Adipocyte (in vitro differentiated cells): ENCODE data around the gene KRT36.

ENCODE experiments used
- DNase-seq: peaks from one replicate; pipeline ENCODE4 v3.0.0-alpha.2; 2015; ENCODE audit warnings: low read depth
- H3K27me3 ChIP-seq: replicated peaks from 2 replicates; pipeline ENCODE4 v1.7.0; 2013; ENCODE audit warnings: mild to moderate bottlenecking, low read length, moderate library complexity; ENCODE audit not compliant: control insufficient read depth, insufficient read depth
- H3K36me3 ChIP-seq: 2 replicates; pipeline ENCODE4 v1.7.0; 2013; ENCODE audit warnings: low read length, mild to moderate bottlenecking, moderate library complexity; ENCODE audit not compliant: control insufficient read depth, insufficient read depth, severe bottlenecking
- H3K4me1 ChIP-seq: 2 replicates; pipeline ENCODE4 v1.7.0; 2013; ENCODE audit warnings: mild to moderate bottlenecking, low read length, moderate library complexity; ENCODE audit not compliant: control insufficient read depth, insufficient read depth
- H3K4me3 ChIP-seq: 2 replicates; pipeline ENCODE4 v1.7.0; 2013; ENCODE audit warnings: mild to moderate bottlenecking, low read length, moderate library complexity
- H3K9ac ChIP-seq: 2 replicates; pipeline ENCODE4 v1.7.0; 2013; ENCODE audit warnings: mild to moderate bottlenecking, low read length, moderate library complexity
- H3K9me3 ChIP-seq: 2 replicates; pipeline ENCODE4 v1.7.0; 2013; ENCODE audit warnings: mild to moderate bottlenecking, low read length, moderate library complexity; ENCODE audit not compliant: control insufficient read depth

The KRT36 gene

DNA sequence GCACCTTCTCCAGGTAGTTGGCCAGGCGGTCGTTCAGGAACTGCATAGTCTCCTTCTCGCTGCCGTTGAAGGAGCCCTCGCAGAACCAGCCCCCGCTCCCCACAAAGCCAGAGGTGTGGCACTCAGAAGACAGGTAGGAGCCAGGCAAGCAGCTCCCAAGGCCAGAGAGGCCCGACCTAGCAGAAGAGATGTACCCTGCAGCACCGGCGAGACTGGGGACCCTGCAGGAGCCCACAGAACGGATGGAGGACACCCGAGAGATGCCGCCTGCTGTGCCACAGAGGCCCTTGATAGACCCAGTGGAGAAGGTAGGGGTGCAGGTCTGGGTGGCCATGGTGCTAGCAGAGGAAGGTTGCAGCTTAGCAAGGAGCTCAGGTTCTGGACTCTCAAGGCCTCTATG is at the start of gene KRT36:
Gene KRT36 (minus strand): TSS at position 380 of the 400 bp plus-strand sequence. CDS start 46 bp downstream, at position 334.
- Histone ChIP-seq H3K4me3 (no peak within 1 kb of the TSS), H3K4me1 (peaks cover 13% of the 10 kb centered on the region), H3K36me3 (no peaks in the 10 kb centered on the region), H3K9ac (no peak within 1 kb of the TSS), H3K27me3 (peaks cover 34% of the 10 kb centered on the region), H3K9me3 (no peaks in the 10 kb centered on the region)
- DNase-seq, result no peak

DNA sequence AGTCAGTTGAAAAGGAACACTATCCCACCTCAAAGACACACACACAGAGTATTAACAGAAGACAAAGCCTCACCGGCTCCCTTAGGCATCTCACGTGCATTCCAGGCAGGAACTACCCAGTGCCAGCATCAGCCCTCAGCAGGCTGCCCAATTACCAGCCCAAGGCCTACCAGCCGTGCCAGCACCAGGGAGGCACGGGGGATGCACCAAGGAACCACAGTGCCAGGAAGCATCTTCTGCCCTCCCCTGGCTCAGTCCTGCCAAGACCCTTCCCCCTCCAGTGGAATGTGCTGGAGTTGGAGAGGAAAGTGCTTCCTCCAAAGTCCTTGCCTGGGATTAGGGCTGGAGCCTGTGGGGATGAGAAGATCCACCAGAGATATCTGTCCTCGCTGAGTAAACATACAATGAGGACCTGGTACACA is 49.4 kb upstream of the KRT36 start:
- Histone ChIP-seq H3K4me3 (no peak overlapping the region), H3K9me3 (no peaks in the 10 kb centered on the region), H3K9ac (no peak overlapping the region), H3K27me3 (no peaks in the 10 kb centered on the region), H3K4me1 (peaks cover 7% of the 10 kb centered on the region), H3K36me3 (no peaks in the 10 kb centered on the region)
- no peak for DNase-seq

DNA sequence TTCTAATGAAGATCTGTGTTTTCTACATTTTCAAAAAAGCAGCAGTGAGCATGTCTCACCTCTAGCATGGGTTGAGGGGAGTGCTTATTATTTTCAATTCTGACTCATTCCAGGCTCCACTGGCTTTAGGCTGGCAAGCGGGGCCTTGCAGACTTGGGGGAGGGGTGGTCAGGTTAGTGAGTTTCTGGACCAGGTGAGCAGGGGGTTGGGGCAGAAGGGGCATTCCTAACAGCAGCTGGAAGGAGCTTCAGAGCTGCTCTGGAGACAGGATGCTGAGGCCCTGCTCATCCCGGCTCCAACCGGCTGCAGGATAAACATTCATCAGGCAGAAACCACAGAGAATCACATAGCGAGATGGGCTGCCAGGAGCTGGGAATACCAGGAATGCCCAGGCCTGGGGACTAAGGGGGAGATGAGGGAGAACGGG is 48.9 kb upstream of the KRT36 start:
- H3K36me3 ChIP-seq, result no peaks in the 10 kb centered on the region
- DNase-seq, result no peak
- no peaks in the 10 kb centered on the region for H3K9me3 ChIP-seq
- no peak overlapping the region for H3K9ac ChIP-seq
- H3K27me3 ChIP-seq, result no peaks in the 10 kb centered on the region
- no peak overlapping the region for H3K4me3 ChIP-seq
- peaks cover 7% of the 10 kb centered on the region for H3K4me1 ChIP-seq

DNA sequence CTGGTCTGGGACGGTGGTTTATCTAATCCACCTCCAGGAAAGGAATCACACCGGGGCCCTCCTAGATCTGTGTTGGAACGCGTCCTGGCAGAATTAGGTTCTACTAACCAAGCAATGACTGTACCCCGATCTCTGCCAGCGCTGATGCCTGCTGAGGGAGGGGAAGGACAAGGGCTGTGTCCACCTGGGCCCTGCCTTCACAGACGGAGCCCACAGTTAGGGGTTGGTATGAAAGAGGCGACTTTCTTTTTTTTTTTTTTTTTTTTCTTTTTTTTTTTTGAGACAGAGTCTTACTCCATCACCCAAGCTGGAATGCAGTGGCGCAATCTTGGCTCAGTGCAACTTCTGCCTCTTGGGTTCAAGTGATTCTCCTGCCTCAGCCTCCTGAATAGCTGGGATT is 48.3 kb upstream of the KRT36 start:
- H3K4me3 ChIP-seq, result no peak overlapping the region
- H3K36me3 ChIP-seq, result no peaks in the 10 kb centered on the region
- no peak for DNase-seq
- H3K9ac ChIP-seq, result no peak overlapping the region
- no peaks in the 10 kb centered on the region for H3K27me3 ChIP-seq
- H3K9me3 ChIP-seq, result no peaks in the 10 kb centered on the region
- H3K4me1 ChIP-seq, result peaks cover 7% of the 10 kb centered on the region

DNA sequence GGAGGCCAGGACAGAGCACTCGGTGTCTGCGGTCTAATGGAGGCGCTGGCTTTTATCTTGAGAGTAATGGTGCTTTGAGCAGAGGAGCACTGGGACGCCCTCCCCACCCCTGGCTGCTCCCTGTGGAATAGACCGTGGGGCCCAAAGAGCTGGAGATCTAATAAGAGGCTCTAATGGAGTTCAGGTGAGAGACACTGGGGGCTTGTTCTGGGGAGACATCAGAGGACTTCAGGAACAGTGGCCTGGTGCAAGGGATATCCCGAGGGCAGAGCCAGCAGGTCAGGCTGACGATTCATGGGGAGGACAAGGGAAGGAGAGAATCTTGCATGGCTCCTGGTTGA is 47.9 kb upstream of the KRT36 start:
- Histone ChIP-seq H3K9ac (no peak overlapping the region), H3K9me3 (no peaks in the 10 kb centered on the region), H3K4me1 (peaks cover 7% of the 10 kb centered on the region), H3K36me3 (no peaks in the 10 kb centered on the region), H3K27me3 (no peaks in the 10 kb centered on the region), H3K4me3 (no peak overlapping the region)
- no peak for DNase-seq

DNA sequence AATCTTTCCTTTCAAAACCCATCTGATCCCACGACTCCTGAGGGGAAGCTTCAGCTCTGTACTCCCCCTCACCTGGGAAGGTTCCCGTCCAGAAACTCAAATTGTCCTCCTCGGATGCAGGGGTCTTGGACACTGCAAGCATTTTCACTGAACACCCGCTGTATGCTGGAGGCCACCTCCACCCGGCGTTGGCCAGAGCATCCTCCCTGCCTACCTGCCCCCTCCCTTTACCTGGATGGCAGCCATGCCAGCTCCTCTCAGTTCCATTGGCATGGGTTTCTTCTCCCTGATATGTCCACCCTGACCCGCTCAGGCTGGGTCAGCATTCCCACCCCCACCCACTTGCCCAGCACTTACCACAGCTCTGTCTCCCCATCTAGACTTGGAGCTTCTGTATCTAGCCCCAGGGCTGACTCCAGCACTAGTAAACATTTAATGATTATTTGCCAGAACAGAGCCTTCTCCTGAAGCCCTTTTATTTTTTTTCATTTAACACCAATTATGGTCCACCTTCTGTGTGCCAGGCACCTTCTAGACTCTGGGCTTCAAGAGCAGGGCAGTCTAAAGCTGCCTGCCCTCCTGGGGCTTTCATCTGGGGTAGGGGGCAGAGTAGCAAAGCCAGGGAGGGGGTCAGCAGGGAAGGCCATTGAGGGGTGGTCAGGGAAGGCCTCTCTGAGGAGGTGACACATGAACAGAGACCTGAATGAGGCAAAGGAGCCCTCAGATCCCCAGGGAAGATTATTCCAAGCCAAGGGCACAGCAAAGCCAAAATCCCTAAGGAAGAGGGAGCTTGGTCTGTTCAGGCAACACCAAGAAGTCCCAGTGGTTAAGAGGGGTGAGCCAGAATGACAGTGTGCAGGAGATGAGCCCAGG is 47.3 kb upstream of the KRT36 start:
- no peak overlapping the region for H3K9ac ChIP-seq
- DNase-seq, result no peak
- H3K27me3 ChIP-seq, result no peaks in the 10 kb centered on the region
- peaks cover 7% of the 10 kb centered on the region for H3K4me1 ChIP-seq
- H3K36me3 ChIP-seq, result no peaks in the 10 kb centered on the region
- H3K9me3 ChIP-seq, result no peaks in the 10 kb centered on the region
- H3K4me3 ChIP-seq, result no peak overlapping the region

DNA sequence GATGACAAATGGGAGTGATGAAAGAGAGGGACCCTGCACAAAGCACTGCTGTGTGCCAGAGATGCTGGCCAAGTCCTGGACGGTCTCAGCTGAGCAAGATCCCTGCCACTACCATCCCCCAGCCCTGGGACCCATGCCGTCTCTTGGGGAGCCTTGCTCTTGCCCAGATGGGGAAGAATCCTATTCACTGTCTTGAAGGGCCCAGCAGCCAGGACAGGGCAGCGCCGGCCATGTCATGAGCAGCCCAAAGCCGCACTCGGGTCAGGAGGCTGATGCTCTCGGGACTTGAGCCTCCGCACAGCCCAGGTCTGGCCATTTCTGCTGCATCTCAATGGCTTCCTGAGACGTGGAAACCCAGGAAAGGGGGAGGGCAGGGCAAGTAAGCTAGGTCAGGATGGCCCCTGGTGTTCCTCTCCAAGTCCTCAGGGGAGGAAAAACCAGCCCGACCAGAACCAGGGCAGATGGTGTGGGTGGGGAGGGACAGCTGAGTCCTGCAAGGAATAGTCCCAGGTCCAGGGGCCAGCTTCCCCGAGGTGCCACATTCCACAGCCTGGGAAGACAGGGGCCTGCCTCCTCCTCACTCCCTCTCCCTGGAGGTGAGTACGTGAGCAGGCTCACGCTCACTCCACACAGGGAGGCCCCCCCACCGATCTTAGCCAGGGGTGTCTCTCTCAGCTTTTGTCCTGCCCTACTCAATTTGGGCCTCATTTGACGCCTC is 46.2 kb upstream of the KRT36 start:
- no peak for DNase-seq
- no peak overlapping the region for H3K4me3 ChIP-seq

DNA sequence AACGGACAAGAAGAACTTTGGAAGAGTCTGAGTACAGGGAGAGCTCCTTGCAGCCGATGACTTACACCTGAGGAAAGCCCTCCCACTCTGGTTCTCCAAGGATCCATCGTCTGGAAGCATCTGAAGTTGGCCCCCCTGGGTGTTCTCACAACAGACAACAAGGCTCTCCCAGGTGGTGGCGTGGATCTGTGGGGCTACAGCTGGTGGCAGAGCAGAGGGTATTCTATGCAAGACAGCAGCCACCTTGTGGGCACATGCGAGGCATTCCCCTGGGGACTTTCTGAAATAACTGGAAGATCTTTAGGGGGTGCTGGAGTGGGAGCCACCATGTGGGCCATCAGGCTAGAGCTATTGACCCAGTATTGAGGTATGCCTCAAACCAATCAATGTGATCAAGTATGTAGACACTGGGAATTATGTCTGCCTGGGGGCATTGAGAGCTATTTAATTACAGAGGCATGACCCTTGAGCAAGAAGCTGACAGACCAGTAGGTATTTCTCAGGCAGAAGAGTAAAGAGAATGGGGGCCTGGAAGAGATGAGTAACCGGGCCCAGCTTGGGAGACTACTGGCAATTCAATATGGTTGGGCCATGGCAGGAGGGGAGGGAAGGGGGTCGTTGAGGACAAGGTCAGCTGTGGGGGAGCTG is 45.3 kb upstream of the KRT36 start:
- Histone ChIP-seq H3K36me3 (no peaks in the 10 kb centered on the region), H3K27me3 (no peaks in the 10 kb centered on the region), H3K9me3 (no peaks in the 10 kb centered on the region), H3K9ac (no peak overlapping the region), H3K4me3 (no peak overlapping the region), H3K4me1 (peaks cover 14% of the 10 kb centered on the region)
- no peak for DNase-seq

More for the DNA sequence above, 46.2 kb upstream of the KRT36 start:
- H3K9ac ChIP-seq, result no peak overlapping the region
- peaks cover 7% of the 10 kb centered on the region for H3K4me1 ChIP-seq
- no peaks in the 10 kb centered on the region for H3K36me3 ChIP-seq
- H3K9me3 ChIP-seq, result no peaks in the 10 kb centered on the region
- no peaks in the 10 kb centered on the region for H3K27me3 ChIP-seq

DNA sequence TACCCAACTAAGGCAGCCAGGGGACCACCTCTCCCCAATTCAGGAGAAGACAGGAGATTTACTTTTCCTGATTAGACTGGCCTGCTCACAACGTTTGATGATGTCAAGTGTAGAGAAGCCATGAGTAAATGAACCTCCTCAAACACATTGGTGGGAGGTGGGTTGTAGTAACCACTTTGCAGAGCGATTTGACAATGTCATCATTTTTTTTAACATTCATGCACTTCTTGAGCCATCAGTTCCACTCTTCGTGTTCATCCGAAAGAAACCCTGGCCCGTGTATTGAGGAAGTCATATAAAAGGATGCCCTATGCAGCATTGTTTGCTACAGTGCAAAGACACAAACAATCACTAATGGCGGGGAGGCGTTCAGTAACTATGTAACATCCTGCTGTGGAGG is 43.9 kb upstream of the KRT36 start:
- H3K9me3 ChIP-seq, result no peaks in the 10 kb centered on the region
- H3K4me3 ChIP-seq, result no peak overlapping the region
- H3K9ac ChIP-seq, result no peak overlapping the region
- DNase-seq, result no peak
- H3K4me1 ChIP-seq, result peaks cover 17% of the 10 kb centered on the region
- no peaks in the 10 kb centered on the region for H3K36me3 ChIP-seq
- no peaks in the 10 kb centered on the region for H3K27me3 ChIP-seq

DNA sequence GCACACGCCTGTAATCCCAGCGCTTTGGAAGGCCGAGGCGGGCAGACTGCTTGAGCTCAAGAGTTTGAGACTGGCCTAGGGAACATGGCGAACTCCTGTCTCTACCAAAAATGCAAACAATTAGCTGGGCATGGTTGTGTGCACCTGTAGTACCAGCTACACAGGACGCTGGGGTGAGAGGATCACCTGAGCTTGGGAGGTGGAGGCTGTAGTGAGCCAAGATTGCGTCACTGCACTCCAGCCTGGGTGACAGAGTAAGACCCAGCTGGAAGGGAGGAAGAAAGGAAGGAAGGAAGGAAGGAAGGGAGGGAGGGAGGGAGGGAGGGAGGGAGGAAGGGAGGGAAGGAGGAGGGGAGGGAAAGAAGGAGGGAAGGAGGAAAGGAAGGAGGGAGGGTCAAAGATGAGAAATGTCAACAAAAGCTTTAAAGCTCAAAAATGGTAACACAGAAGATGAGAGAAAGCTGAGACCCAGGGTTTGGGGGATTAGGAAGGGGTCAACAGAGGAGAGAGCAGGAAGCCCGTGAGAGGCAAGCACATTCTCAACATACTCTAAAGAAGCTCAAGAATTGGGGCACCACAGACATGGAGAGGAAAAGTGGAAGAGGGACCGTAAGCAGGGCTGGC is 43.3 kb upstream of the KRT36 start:
- H3K4me1 ChIP-seq, result peaks cover 17% of the 10 kb centered on the region
- H3K4me3 ChIP-seq, result no peak overlapping the region
- H3K9me3 ChIP-seq, result no peaks in the 10 kb centered on the region

DNA sequence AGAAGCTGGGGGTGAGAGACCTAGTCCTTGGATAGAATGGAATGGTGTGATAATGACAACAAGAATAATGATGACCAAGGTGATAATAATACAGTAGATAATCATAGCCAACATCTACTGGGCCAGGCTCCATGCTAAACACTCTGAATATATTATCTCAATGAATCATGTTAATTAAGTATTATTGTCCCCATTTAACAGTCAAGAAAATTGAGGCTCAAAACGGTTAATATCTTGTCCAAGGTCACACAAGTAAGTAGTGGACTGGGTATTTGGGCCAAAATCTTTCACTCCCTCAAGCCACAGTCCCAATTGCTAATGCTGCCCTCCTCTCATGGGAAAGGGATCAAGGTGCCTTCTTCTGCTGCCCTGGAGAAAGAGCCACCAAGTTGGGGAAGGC is 42.3 kb upstream of the KRT36 start:
- peaks cover 9% of the 10 kb centered on the region for H3K27me3 ChIP-seq
- H3K4me3 ChIP-seq, result no peak overlapping the region
- H3K9me3 ChIP-seq, result no peaks in the 10 kb centered on the region
- H3K4me1 ChIP-seq, result peaks cover 10% of the 10 kb centered on the region
- DNase-seq, result no peak
- H3K9ac ChIP-seq, result no peak overlapping the region
- no peaks in the 10 kb centered on the region for H3K36me3 ChIP-seq

More for the DNA sequence above, 43.3 kb upstream of the KRT36 start:
- no peaks in the 10 kb centered on the region for H3K36me3 ChIP-seq
- no peak overlapping the region for H3K9ac ChIP-seq
- H3K27me3 ChIP-seq, result no peaks in the 10 kb centered on the region
- DNase-seq, result no peak
